Colonic mucosa (tissue), 4 donors: ENCODE data around the gene ZBTB33. TPM values are rescaled to one million over a fixed set of nuclear protein-coding genes. Genes with fewer than 3 reads are reported as not detected.

Source experiments
- DNase-seq: peaks from one replicate; pipeline ENCODE4 v3.0.0-alpha.2; 2020
- H3K27ac ChIP-seq: fragments of 200-600 bp; one replicate; pipeline ENCODE4 v1.8.0; 2021
- H3K27me3 ChIP-seq: fragments of 200-600 bp; one replicate; pipeline ENCODE4 v1.8.0; 2021
- H3K36me3 ChIP-seq: fragments of 200-600 bp; one replicate; pipeline ENCODE4 v1.8.0; 2021
- H3K4me1 ChIP-seq: fragments of 200-600 bp; one replicate; pipeline ENCODE4 v1.8.0; 2021; ENCODE audit warnings: mild to moderate bottlenecking
- H3K4me3 ChIP-seq: fragments of 200-600 bp; one replicate; pipeline ENCODE4 v1.8.0; 2021
- H3K9ac ChIP-seq, 2 donors: one replicate each; pipeline ENCODE4 v1.7.0; 2013; ENCODE audit warnings: control low read depth in 2 of 2, low read depth in 2 of 2, low read length in 2 of 2
- H3K9me3 ChIP-seq: fragments of 200-600 bp; one replicate; pipeline ENCODE4 v1.8.0; 2021
- CTCF ChIP-seq: fragments of 200-600 bp; IDR thresholded peaks from one replicate; pipeline ENCODE4 v1.8.0; 2022; ENCODE audit warnings: antibody characterized with exemption, mild to moderate bottlenecking
- intact Hi-C: fragments of 100-400 bp; cut with DNase I; formaldehyde crosslinking; loops from one replicate; pipeline ENCODE4 v1.14.1; 2022
- total RNA-seq, 2 donors: library from RNA; stranded (reverse); fragmentation: NEBNext Ultra II Directional in 1 of 2; extraction: Animal tissue kit (Norgen Biotek cat#: 25700) in 1 of 2; gene quantifications; one replicate each; pipeline ENCODE4 v1.2.1, GENCODE V29; 2021
- donor health status: healthy.
- donor health status: DM: no; HTN: no; CAD: no.
- donor health status: DM: no; HTN: no; CAD: no.

The ZBTB33 gene
- total RNA-seq, 2 donors from 2014 or later: 11.3 to 13.6 TPM

DNA sequence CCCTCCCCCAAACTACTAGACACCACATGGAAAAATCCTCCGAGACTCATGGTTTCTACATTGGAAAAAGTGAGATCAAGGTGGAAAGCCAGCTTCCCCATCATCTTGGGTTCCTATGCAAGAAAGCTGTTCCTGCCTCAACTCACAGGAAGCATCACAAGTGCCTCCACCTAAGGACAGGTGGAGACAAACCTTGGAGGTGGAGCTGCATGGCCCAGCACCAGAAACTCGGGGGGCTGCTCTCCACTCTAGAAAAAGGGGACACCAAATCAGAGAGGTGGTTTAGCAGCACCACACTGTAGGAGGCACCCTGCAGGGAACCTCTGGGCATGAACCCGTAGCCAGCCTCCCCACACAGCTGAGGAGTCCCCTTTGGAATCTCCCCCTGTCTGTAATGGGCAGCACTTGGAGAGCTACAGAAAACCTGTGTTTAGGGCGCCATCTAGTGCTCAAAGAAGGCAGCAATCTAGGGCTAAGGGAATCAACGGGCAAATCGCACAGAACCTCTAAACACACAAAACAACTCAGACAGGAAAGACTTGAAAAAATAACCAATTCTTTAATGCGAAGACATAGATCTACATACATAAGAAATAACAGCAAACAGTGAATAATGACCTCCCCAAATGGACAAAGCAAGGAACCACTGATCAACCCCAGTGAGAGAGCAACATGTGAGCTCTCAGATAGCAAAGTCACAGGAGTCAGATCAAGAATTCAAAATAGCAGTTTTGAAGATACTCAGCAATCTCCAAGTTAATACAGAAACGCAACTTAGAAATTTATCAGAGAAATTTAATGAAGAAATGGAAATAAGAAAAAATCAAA lies 37.0 kb upstream of the ZBTB33 start:
- H3K27me3 ChIP-seq: no peaks in the 10 kb centered on the region
- H3K27ac ChIP-seq: no peak overlapping the region
- H3K4me3 ChIP-seq: no peak overlapping the region
- H3K4me1 ChIP-seq: no peaks in the 10 kb centered on the region
- H3K36me3 ChIP-seq: no peaks in the 10 kb centered on the region
- DNase-seq: peak; percentile 63
- H3K9ac ChIP-seq: no peak overlapping the region
- peak; percentile 66 for TF ChIP-seq CTCF
- no peaks in the 10 kb centered on the region for H3K9me3 ChIP-seq
- intact Hi-C loops: no loop called here

DNA sequence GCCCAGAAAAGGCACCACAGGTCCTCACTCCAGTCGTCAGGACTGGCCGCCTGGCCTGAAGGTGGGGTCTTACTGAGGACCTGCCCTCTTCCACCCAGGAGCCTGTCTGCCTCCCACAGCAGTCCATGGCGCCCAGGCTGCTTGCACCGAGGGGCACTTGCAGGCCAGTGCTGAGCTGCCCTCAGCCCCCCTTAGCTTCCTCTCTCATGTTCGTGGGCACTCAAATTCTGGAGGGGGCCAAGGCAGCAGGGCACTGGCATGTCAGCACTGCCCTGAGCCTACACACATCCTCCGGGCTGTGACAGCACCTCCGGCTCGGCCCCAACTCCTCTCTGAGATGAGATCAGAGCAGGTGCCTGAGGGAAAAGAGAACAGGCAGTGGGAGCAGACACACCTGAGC lies 27.2 kb upstream of the ZBTB33 start:
- Histone ChIP-seq H3K27ac (no peak overlapping the region), H3K27me3 (no peaks in the 10 kb centered on the region), H3K9ac (no peak overlapping the region), H3K4me3 (no peak overlapping the region), H3K4me1 (no peaks in the 10 kb centered on the region), H3K9me3 (no peaks in the 10 kb centered on the region), H3K36me3 (no peaks in the 10 kb centered on the region)
- intact Hi-C loops: no loop called here
- no peak for DNase-seq
- no peak for TF ChIP-seq CTCF

GRCh38 chrX:120224388-120224787 lies 26.2 kb upstream of the ZBTB33 start:
- Histone ChIP-seq H3K4me1 (no peaks in the 10 kb centered on the region), H3K4me3 (no peak overlapping the region), H3K36me3 (no peaks in the 10 kb centered on the region), H3K27me3 (no peaks in the 10 kb centered on the region), H3K9me3 (no peaks in the 10 kb centered on the region), H3K27ac (no peak overlapping the region), H3K9ac (no peak overlapping the region)
- no peak for DNase-seq
- no peak for TF ChIP-seq CTCF
- intact Hi-C loops: no loop called here

GRCh38 chrX:120228187-120228908 lies 22.3 kb upstream of the ZBTB33 start:
- Histone ChIP-seq H3K27ac (no peak overlapping the region), H3K9ac (no peak overlapping the region), H3K4me3 (no peak overlapping the region), H3K36me3 (no peaks in the 10 kb centered on the region), H3K9me3 (no peaks in the 10 kb centered on the region), H3K27me3 (no peaks in the 10 kb centered on the region), H3K4me1 (no peaks in the 10 kb centered on the region)
- DNase-seq: no peak
- intact Hi-C loops: no loop called here
- no peak for TF ChIP-seq CTCF

DNA sequence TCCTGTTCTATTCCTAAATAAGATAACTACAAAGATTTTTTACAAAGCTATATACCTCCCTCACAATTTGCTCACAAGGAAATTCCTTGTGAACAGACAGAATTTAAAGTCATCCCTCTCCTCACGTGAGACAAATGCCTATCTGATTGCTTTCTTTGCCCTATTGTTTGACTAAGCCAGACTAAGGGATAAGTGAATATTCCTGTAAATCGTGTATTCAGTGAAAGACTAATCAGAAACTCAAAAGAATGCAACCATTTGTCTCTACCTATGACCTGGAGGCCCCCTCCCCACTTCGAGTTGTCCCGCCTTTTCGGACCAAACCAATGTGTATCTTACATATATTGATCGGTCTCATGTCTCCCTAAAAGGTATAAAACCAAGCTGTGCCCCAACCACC lies 15.3 kb upstream of the ZBTB33 start:
- DNase-seq: no peak
- Histone ChIP-seq H3K4me3 (no peak overlapping the region), H3K9me3 (no peaks in the 10 kb centered on the region), H3K27me3 (no peaks in the 10 kb centered on the region), H3K4me1 (no peaks in the 10 kb centered on the region), H3K27ac (no peak overlapping the region), H3K36me3 (no peaks in the 10 kb centered on the region), H3K9ac (no peak overlapping the region)
- intact Hi-C loops: no loop called here
- TF ChIP-seq CTCF: no peak
